AG04450 (cell line): Measurements from ENCODE around the gene CHTOP. TPM values are rescaled to one million over a fixed set of nuclear protein-coding genes. Genes with fewer than 3 reads are reported as not detected.

Source experiments
- CTCF ChIA-PET: fragments of 300-600, 350-600 bp; formaldehyde crosslinking; extraction: SDS; loops from one replicate; lab custom pipeline; 2022; ENCODE audit warnings: antibody characterized with exemption, inconsistent platforms; lab: Charles Lee
- POLR2A ChIA-PET: fragments of 350-600 bp; formaldehyde crosslinking; extraction: SDS; loops from one replicate; lab custom pipeline; 2021; ENCODE audit warnings: antibody characterized with exemption, inconsistent platforms; lab: Yijun Ruan, JAX
- DNase-seq: peaks from one replicate; pipeline ENCODE4 v3.0.0-alpha.2; 2011; ENCODE audit warnings: low read depth, low spot score
- H3K27ac ChIP-seq: one replicate; pipeline ENCODE4 v1.5.1; 2012; ENCODE audit warnings: low read depth, low read length, control low read depth
- H3K27me3 ChIP-seq: one replicate; pipeline ENCODE4 v1.6.0; 2012; ENCODE audit warnings: low read length; ENCODE audit not compliant: control insufficient read depth, insufficient read depth
- H3K4me3 ChIP-seq: 2 replicates; pipeline ENCODE4 v1.5.1; 2011; ENCODE audit warnings: mild to moderate bottlenecking, low read depth, low read length, control low read depth
- H3K9me3 ChIP-seq: 2 replicates; pipeline ENCODE4 v1.5.1; 2012; ENCODE audit warnings: low read length; ENCODE audit not compliant: control insufficient read depth, insufficient read depth
- CTCF ChIP-seq: IDR thresholded peaks from 2 replicates; pipeline ENCODE4 v1.5.1; 2011; ENCODE audit warnings: low read depth, low read length, control low read depth, inconsistent platforms
- polyA plus RNA-seq: library from polyadenylated mRNA; depleted of rRNA; stranded (reverse); fragments of >200 nt; gene quantifications from 2 replicates; pipeline ENCODE4 v1.2.3, GENCODE V29; 2011

The CHTOP gene
- polyA plus RNA-seq, 1 experiment, result 59.5 TPM

- no peak for TF ChIP-seq CTCF
- Histone ChIP-seq H3K4me3 (no peak overlapping the region), H3K9me3 (no peaks in the 10 kb centered on the region), H3K27me3 (no peaks in the 10 kb centered on the region), H3K27ac (no peak overlapping the region)
- ChIA-PET POLR2A (interaction anchor here (0.6 to 2.7 kb wide), 3 partner anchors 8 to 21 kb away, joined by 3 to 14 read pairs (median 8); partner anchors contain the start of genes CHTOP and S100A13), CTCF (interaction anchor here (0.5 to 1.4 kb wide), 5 partner anchors 21 to 296 kb away, joined by 3 to 6 read pairs (median 3); partner anchors contain the start of gene S100A13)
- no peak for DNase-seq
Measured at GRCh38 chr1:153648000-153648643, 14.3 kb downstream of the CHTOP start.

- Histone ChIP-seq H3K27ac (no peak overlapping the region), H3K4me3 (no peak overlapping the region), H3K27me3 (no peaks in the 10 kb centered on the region), H3K9me3 (no peaks in the 10 kb centered on the region)
- no peak for DNase-seq
- CTCF ChIA-PET, result no interaction called here
- POLR2A ChIA-PET, result interaction anchor here (0.6 to 2.7 kb wide), 4 partner anchors 15 to 362 kb away, joined by 4 to 9 read pairs (median 6); partner anchors contain the start of genes CHTOP and S100A13
- no peak for TF ChIP-seq CTCF
Measured at GRCh38 chr1:153649137-153649862, 15.4 kb downstream of the CHTOP start.

DNA sequence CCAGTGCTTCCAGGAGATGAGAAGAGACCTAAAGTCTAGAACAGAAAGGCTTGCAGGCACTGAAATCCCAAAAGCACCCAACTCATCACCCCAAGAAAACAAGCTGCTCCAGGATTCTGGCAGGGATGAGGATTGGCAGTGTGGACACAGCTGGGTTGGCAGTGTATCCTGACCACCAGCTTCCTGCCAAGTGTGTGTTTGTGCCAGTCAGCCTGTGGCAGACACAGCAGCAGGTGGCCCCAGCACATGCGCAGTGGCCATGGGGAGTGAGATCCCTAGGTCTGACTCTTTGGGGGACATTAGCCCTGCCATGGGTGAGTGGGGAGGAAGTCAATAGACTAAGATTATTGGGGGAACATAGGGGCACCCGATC is 16.0 kb downstream of the CHTOP start:
- H3K9me3 ChIP-seq, result no peaks in the 10 kb centered on the region
- TF ChIP-seq CTCF, result no peak
- no peak overlapping the region for H3K27ac ChIP-seq
- no peak for DNase-seq
- H3K4me3 ChIP-seq, result no peak overlapping the region
- ChIA-PET CTCF (no interaction called here), POLR2A (interaction anchor here (0.6 to 1.4 kb wide), 3 partner anchors 16 to 362 kb away, joined by 4 to 9 read pairs (median 5); partner anchors contain the start of gene CHTOP)
- no peaks in the 10 kb centered on the region for H3K27me3 ChIP-seq

DNA sequence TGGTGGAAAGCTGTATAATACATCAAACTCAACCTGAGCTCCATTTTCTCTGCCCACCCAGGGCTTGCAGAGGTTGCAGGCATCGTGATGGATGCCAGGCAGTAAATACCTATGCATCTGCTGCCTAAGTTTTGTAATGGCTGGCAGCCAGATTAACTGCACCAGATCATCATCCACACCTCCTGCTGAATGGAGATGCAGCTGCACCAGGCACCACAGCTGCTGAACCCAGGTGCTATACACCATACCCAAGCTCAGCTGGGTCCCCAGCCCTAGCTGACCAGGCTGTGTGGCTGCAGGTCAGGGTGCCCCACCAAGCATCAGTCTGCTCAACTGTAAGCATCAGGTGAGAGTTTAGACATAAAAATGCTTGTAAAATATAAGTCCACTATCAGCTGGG is 17.9 kb downstream of the CHTOP start:
- POLR2A ChIA-PET, result interaction anchor here (0.6 to 1.4 kb wide), 2 partner anchors 17 to 25 kb away, joined by 3 to 7 read pairs; partner anchors contain the start of gene S100A13
- no peaks in the 10 kb centered on the region for H3K27me3 ChIP-seq
- CTCF ChIA-PET, result interaction anchor here (0.5 to 2.6 kb wide), 5 partner anchors 24 to 164 kb away, joined by 3 to 13 read pairs (median 5); partner anchors contain the start of gene S100A13
- no peaks in the 10 kb centered on the region for H3K9me3 ChIP-seq
- DNase-seq, result no peak
- no peak for TF ChIP-seq CTCF
- no peak overlapping the region for H3K27ac ChIP-seq
- no peak overlapping the region for H3K4me3 ChIP-seq
